Subcutaneous adipose tissue (tissue), 4 donors: ENCODE results near the gene FLYWCH2. TPM values are rescaled to one million over a fixed set of nuclear protein-coding genes. Genes with fewer than 3 reads are reported as not detected.

Experiments used
- CTCF ChIP-seq: fragments of 450-650 bp; IDR thresholded peaks from one replicate; pipeline ENCODE4 v1.5.1; 2016; ENCODE audit warnings: low read depth, mild to moderate bottlenecking, control low read depth, antibody characterized with exemption, moderate library complexity
- total RNA-seq, 4 donors: library from RNA; depleted of rRNA; stranded (reverse); fragments of >200 nt; gene quantifications; one replicate each; pipeline ENCODE4 v1.1.0, GENCODE V29; 2016

FLYWCH2 gene
- total RNA-seq, 4 donors from 2014 or later: 20.5 to 61.4 (median 29.1) TPM

DNA sequence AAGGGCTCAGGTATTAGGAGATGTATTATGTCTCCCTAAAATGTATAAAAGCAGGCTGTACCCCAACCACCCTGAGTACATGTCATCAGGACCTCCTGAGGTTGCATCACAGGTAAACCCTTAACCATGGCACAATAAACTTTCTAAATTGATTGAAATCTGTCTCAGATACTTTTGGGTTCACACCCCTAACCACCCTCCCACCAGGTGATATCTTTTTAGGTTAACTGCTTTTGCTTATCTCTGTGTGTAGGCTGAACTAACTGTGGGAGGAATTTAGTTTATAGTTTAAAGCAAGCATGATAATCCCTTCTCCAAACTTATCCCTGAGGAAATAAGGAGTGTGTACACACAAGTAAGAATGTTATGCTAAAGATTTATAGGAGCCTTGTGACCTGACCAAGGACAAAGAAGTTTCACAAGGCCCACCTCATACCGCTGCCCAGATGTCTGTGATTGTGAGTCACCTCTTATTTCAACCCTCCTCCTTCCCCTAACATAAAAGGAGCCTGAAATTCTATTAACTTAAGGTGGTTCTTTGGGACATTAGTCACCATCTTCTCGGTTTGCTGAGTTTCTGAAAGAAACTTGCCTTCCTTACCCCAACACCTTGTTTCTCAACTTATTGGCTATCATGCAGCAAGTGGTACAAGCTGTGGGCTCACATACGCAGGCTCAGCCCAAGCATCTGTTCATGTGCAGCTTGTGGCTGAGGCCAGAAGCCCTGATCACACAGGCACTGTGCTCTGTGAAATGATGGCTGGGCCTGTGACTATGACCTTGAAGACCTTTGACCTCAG, 36.3 kb upstream of the FLYWCH2 start:
- TF ChIP-seq CTCF: no peak

- no peak for TF ChIP-seq CTCF
These were observed 33.9 kb upstream of the FLYWCH2 start for GRCh38 chr16:2848933-2849725.

- TF ChIP-seq CTCF: no peak
These were observed 30.8 kb upstream of the FLYWCH2 start for GRCh38 chr16:2852003-2852730.

DNA sequence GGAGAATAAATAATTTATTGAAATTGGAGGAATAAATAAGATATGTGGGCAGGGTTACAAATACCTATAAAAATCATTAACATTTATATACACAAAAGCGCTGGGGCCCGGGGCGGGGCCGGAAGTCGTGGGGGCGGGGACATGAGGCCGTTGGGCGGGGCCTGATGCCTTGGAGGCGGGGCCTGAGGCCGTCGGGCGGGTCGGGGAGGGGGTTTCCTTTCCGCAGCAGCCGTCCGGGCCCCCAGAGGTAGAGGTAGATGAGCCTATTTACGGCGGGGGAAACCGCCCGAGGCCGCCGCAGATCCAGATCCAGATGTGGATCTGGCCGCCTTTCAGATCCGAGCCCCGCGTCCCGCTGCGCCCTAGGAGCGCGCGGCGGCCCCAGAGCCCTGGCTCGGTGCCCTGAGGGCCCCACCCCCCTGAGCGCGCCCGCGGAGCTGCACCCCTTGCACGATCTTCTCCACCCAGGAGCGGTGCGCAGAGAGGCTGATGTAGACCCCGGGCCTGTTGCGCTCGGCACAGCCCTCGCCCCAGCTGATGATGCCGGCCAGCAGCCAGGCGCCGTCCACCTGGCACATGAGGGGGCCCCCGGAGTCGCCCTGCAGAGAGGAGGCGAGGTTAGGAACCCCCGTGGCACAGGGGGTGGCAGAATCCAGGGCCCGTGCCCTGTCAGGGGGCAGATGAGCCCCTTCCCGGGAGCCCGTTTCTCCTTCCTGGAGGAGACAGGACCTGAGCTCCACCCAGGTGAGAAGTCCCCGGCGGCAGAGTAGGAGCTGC, 30.1 kb upstream of the FLYWCH2 start:
- no peak for TF ChIP-seq CTCF

DNA sequence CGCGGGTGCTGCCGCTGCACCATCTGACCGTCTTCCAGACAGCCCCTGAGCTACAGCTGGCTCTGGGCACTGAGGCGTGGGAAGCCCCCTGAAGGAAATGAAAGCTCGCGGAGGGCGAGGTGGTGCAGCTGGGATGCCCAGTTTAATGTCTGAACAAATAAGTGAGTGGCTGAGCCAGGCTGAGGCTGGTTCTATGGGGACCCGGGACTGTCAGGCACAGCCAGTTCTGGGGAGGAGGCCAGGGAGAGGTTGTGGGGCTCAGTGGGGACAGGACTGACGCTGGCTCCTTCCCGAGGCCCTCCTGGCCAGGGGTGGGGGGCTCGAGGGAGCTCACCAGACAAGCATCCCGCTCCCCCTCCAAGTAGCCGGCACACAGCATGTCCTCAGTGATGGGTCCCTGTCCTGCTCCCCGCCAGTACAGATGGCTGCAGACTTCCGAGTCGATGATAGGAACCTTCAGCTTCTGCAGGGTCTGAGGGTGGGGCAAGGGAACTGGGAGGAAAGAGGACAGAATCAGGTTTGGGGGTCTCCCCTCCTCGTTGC, 29.4 kb upstream of the FLYWCH2 start:
- TF ChIP-seq CTCF: no peak

DNA sequence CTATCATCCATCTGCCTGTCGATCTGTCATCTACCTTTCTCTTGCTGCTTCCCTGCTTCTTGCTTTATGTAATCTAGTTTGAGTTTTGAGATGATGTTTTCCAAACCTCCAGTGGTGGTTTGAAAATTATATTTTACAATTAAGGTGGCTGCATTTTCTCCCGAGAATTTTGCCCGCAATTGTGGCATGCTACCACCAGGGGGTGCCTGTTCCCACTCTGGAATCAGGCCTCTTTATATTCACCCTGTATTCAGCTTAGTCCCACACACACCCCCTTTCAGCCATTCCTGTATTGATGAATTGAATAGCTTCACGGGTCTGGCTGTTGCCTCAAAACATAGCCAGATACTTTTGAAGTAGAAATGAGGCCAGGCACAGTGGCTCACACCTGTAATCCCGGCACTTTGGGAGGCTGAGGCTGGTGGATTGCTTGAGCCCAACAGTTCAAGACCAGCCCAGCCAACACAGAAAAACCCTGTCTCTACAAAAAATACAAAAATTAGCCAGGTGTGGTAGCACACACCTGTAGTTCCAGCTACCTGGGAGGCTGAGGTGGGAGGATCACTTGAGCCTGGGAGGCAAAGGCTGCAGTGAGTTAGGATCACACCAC, 28.2 kb upstream of the FLYWCH2 start:
- TF ChIP-seq CTCF: no peak
